Psoas muscle (tissue), 8 donors: ENCODE measurements around the gene PCDH18. TPM values are rescaled to one million over a fixed set of nuclear protein-coding genes. Genes with fewer than 3 reads are reported as not detected.
"Not testable (repeated sequence)": the region's sequence is repeated elsewhere in the genome, so short reads cannot be mapped to it uniquely, and the experiment has no call there.

Experiments used
- ATAC-seq, 4 donors: fragments of 200-7000 bp; cut with Tn5 transposase; one replicate each; pipeline ENCODE4 v1.9.1; 2020; ENCODE audit warnings: moderate library complexity in 3 of 4, mild to moderate bottlenecking in 2 of 4
- DNase-seq, 2 donors: peaks; one replicate each; pipeline ENCODE4 v3.0.0-alpha.2; 2020
- H3K27ac ChIP-seq: fragments of 200-600 bp; one replicate; pipeline ENCODE4 v1.8.0; 2022
- H3K27me3 ChIP-seq, 3 donors: fragments of 200-600 bp in 1 of 3; one replicate each; pipeline versions ENCODE4 v1.6.1 to v1.8.0; 2013 to 2022; ENCODE audit warnings: low read length in 2 of 3, mild to moderate bottlenecking in 2 of 3, moderate library complexity in 1 of 3; ENCODE audit not compliant: insufficient read depth in 3 of 3
- H3K36me3 ChIP-seq, 2 donors: fragments of 200-600 bp in 1 of 2; one replicate each; pipeline versions ENCODE4 v1.6.1 to v1.8.0; 2013 to 2022; ENCODE audit warnings: low read depth in 1 of 2, mild to moderate bottlenecking in 1 of 2, moderate library complexity in 1 of 2; ENCODE audit not compliant: insufficient read depth in 1 of 2
- H3K4me1 ChIP-seq: fragments of 200-600 bp; one replicate; pipeline ENCODE4 v1.8.0; 2022
- H3K4me3 ChIP-seq: fragments of 200-600 bp; one replicate; pipeline ENCODE4 v1.8.0; 2022; ENCODE audit warnings: mild to moderate bottlenecking
- H3K9me3 ChIP-seq: fragments of 200-600 bp; one replicate; pipeline ENCODE4 v1.8.0; 2022
- WGBS, 3 donors: extraction: QIAGEN DNeasy Blood & Tissue Kit; methylation state at CpG; one replicate each; pipeline versions ENCODE4 v1.1.6 to v1.1.7; 2013; 5-methylcytosine and 5-hydroxymethylcytosine counted together
- intact Hi-C, 2 donors: fragments of 100-400 bp; cut with DNase I; formaldehyde crosslinking; loops; one replicate each; pipeline versions ENCODE4 v1.11.0 to v1.14.2; 2022
- polyA plus RNA-seq, 3 donors: library from polyadenylated mRNA; stranded (reverse); fragments of 200-250 nt; gene quantifications; one replicate each; pipeline ENCODE4 v1.2.3, GENCODE V29; 2013
- total RNA-seq, 4 donors: library from RNA; stranded (reverse); fragmentation: NEBNext Ultra II Directional in 2 of 4; extraction: Animal tissue kit (Norgen Biotek cat#: 25700) in 2 of 4; gene quantifications; one replicate each; pipeline versions ENCODE4 v1.2.1 to v1.2.4, GENCODE V29; 2021 to 2023
- TF ChIP-seq, protein P1 (sequence below): fragments of 200-600 bp; IDR thresholded peaks from one replicate; pipeline ENCODE4 v1.8.0; 2022; ENCODE audit warnings: antibody characterized with exemption
- donor health status: healthy with polysubstance abuse.
- donor health status: DM: no; HTN: no; CAD: no; lungs with moderate emphysema.
- donor health status: Bipolar disorder and iron deficiency.
- donor health status: healthy.
- donor health status: DM: yes; HTN: yes; CAD: no.
- donor health status: DM: no; HTN: no; CAD: no.
- donor health status: DM: no; HTN: no; CAD: no.
- donor health status: DM: yes; HTN: yes; CAD: no.

PCDH18 gene
- total and polyA plus RNA-seq, 7 donors, result 0.92 to 8.8 (median 2.8) TPM

DNA sequence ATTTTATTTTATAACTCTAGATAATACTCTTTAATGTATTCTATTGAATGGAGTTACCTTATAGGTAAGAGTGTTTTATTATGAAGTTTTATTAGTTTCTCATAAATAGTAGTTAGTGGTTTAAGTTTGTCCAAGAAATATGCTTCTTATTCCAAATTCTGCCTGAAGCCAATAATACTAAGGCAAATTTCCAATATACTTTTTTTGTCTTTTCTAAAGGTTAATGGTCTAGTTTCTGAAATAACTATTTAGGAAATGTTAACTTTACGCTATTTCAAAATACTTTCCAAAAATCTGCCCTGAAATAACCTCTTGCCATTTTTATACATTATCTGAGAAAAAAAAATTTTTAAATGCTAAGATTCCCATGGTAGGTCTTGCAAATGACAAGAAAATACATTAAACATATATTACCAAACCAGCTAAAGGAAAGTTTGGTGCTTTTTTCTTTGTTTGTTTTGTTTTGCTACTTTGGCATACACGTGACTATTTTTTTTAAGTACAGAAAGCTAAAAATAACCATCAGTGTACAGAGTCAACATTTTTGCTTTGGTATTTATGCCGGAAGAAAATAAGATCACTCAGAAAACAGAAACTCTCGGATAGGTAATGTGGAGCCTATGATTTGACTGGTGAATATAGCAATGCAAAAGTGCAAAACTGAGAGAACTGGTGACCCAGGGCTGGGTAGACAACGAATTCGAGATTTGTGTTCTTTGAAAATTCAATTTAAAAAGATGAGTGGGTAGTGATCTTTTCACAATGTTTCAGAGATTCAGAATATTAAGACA, 29.8 kb downstream of the PCDH18 start:
- 59 to 72% (median 59%) methylated on average over 6 of the region's 6 CpGs for WGBS, 3 donors
- no peak overlapping the region for H3K27ac ChIP-seq
- DNase-seq, result no peak

DNA sequence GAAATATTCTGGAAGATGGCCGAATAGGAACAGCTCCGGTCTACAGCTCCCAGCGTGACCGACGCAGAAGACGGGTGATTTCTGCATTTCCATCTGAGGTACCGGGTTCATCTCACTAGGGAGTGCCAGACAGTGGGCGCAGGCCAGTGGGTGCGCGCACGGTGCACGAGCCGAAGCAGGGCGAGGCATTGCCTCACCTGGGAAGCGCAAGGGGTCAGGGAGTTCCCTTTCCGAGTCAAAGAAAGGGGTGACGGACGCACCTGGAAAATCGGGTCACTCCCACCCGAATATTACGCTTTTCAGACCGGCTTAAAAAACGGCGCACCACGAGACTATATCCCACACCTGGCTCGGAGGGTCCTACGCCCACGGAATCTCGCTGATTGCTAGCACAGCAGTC, 36.0 kb downstream of the PCDH18 start:
- H3K27me3 ChIP-seq, H3K9me3 ChIP-seq, H3K36me3 ChIP-seq, H3K27ac ChIP-seq, H3K4me3 ChIP-seq, intact Hi-C loops, ATAC-seq, DNase-seq, H3K4me1 ChIP-seq: not testable (repeated sequence)
- WGBS, 3 donors, result 78 to 92% (median 84%) methylated on average over 7 to 25 of the region's 29 CpGs

More for the DNA sequence above, 29.8 kb downstream of the PCDH18 start:
- H3K4me1 ChIP-seq, result no peaks in the 10 kb centered on the region
- no peaks in the 10 kb centered on the region for H3K27me3 ChIP-seq
- TF ChIP-seq, protein P1, sequence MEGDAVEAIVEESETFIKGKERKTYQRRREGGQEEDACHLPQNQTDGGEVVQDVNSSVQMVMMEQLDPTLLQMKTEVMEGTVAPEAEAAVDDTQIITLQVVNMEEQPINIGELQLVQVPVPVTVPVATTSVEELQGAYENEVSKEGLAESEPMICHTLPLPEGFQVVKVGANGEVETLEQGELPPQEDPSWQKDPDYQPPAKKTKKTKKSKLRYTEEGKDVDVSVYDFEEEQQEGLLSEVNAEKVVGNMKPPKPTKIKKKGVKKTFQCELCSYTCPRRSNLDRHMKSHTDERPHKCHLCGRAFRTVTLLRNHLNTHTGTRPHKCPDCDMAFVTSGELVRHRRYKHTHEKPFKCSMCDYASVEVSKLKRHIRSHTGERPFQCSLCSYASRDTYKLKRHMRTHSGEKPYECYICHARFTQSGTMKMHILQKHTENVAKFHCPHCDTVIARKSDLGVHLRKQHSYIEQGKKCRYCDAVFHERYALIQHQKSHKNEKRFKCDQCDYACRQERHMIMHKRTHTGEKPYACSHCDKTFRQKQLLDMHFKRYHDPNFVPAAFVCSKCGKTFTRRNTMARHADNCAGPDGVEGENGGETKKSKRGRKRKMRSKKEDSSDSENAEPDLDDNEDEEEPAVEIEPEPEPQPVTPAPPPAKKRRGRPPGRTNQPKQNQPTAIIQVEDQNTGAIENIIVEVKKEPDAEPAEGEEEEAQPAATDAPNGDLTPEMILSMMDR, result no peak
- H3K36me3 ChIP-seq, result no peaks in the 10 kb centered on the region
- H3K9me3 ChIP-seq, result no peaks in the 10 kb centered on the region
- no peak for ATAC-seq
- intact Hi-C loops, result no loop called here
- H3K4me3 ChIP-seq, result no peak overlapping the region

DNA sequence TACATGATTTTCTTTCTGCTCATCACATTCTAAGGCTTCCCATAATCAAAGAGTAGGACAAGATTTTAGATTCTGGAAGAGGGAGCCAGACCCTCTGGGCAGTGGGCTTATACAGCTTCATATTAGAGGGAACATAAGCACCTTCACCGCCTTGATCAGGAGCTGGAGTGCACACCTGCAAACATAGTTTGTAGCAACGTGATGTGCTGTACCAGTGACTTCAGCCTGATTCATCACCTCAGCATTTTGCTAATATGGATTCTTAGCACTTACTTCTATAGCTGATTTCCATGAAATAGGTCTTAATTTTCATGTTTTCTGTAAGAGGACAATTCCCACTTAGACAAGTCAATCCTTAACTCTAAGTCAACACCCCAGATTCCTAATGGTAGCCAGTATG, 36.7 kb downstream of the PCDH18 start:
- WGBS, 3 donors, result 85 to 98% (median 89%) methylated on average over 2 of the region's 2 CpGs
- TF ChIP-seq, protein P1, result no peak
- intact Hi-C loops, result no loop called here
- no peak for DNase-seq
- no peaks in the 10 kb centered on the region for H3K4me1 ChIP-seq
- H3K27me3 ChIP-seq, result no peaks in the 10 kb centered on the region
- H3K27ac ChIP-seq, result no peak overlapping the region
- ATAC-seq, result no peak
- no peaks in the 10 kb centered on the region for H3K36me3 ChIP-seq
- H3K4me3 ChIP-seq, result no peak overlapping the region
- no peaks in the 10 kb centered on the region for H3K9me3 ChIP-seq

- H3K27ac ChIP-seq, DNase-seq, intact Hi-C loops, H3K27me3 ChIP-seq, H3K36me3 ChIP-seq, H3K4me3 ChIP-seq, ATAC-seq, H3K4me1 ChIP-seq, H3K9me3 ChIP-seq: not testable (repeated sequence)
- WGBS, 3 donors, result 79 to 84% (median 79%) methylated on average over 11 of the region's 11 CpGs
Observed at GRCh38 chr4:137483313-137483959, 48.9 kb downstream of the PCDH18 start.

DNA sequence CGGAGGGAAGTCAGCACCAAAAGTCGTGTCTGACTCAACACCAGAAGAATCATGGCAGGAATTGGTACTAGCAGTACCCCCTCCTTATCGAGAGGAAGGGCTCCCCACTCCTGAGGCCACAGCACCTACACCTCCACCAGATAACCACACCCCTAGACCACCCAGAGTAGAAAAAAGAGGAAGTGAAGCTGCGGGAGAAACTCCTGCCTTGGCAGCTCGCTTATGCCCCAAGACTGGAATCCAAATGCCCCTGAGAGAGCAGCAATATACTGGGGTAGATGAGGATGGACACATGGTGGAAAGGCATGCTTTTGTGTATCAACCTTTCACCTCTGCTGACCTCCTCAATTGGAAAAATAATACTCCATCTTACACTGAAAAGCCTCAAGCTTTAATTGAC, 52.6 kb downstream of the PCDH18 start:
- H3K9me3 ChIP-seq, intact Hi-C loops, DNase-seq, H3K36me3 ChIP-seq, H3K4me1 ChIP-seq, H3K27me3 ChIP-seq, H3K4me3 ChIP-seq, H3K27ac ChIP-seq, ATAC-seq: not testable (repeated sequence)
- 93 to 96% (median 95%) methylated on average over 5 of the region's 5 CpGs for WGBS, 3 donors

DNA sequence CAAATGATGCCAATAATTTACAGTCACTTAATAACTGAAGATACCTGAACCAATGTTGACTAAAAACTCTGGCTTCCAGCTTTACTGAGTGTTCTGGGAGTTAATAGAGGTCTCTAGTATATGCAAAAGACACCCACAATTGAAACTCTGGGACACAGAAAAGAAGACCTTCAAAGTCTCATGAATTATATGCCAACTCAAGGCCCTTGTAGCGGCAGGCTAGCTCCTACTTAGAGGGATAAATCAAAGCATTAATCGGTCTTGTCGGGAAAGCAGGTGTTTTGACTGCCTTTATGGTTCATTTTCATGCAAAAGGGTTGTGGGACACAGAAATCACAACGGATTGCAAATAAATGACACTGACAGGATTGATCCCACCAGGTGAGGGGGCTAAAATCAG, 55.9 kb downstream of the PCDH18 start:
- Histone ChIP-seq H3K4me1 (no peaks in the 10 kb centered on the region), H3K4me3 (no peak overlapping the region), H3K9me3 (no peaks in the 10 kb centered on the region), H3K36me3 (no peaks in the 10 kb centered on the region), H3K27ac (no peak overlapping the region), H3K27me3 (no peaks in the 10 kb centered on the region)
- ATAC-seq, result no peak
- DNase-seq, result no peak
- TF ChIP-seq, protein P1, result no peak
- WGBS, 3 donors, result 63 to 66% (median 65%) methylated on average over 4 of the region's 4 CpGs
- intact Hi-C loops, result no loop called here
